Measurements from ENCODE around the gene TM4SF18.
A peak's percentile ranks its signal among the peaks of the same experiment; 100 is the strongest.
"Not testable (repeated sequence)": the region's sequence is repeated elsewhere in the genome, so short reads cannot be mapped to it uniquely, and the experiment has no call there.

The TM4SF18 gene

DNA sequence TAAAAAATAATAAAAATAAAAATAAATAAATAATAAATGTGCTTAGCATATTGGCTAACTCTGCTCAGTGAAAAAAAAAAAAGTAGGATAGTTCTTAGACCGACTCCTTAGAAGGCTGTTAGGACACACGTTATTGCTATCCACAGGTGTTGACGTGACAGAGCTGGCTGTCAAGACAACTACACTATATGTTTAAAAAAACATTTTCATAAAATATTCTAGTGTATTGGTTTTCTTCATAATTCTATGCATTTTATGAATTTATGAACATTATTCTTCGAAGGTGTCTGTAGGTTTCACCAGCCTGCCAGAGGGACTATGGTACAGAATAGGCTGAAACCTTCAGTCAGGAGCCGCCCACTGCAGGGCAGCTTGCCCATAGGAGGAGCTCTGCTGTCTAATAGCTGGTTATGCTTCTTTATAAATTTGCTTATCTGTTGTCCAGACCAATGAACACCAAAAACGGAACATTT, 34.8 kb upstream of the TM4SF18 start:
- no peak for DNase-seq

DNA sequence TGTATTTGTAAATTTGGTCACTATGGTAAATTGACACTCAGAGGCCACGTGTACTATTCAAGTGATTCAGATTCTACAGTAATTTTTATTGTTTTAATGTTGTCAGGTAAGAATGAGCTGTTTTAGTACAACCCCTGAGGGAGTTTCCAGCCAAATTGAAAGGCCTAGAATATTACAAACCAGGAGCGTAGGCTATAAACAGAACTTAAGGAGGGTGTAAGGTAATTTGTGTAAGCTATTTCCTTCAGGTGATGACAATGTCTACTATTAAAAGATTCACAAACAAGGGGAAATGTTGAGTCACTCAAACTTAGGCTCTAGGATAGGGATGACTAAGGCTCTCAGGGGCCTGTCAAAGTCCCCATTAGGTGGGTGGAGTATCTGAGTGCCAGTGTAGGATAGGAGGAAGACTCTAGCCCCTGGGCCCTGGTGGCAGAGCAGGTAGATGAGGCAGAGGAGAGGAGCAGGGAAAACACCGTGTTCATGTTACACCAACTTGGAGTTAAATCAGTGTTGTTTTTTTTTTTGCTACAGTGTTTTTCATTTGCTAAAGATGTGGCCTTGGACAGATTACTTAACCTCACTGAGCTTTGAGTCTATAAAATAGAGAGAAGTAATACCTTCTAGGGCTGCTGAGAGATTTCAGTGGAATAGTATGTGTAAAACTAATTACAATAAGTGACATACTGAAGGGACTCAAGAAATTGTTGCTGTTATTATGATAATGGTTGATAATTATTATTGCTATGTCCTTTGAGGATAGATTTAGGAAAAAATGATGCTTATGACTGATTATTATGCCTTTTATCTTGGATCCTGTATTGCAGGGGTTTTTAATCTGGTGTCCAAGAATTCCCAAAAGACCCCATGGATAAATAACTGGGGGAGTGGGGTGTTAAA, 33.8 kb upstream of the TM4SF18 start:
- DNase-seq = no peak

DNA sequence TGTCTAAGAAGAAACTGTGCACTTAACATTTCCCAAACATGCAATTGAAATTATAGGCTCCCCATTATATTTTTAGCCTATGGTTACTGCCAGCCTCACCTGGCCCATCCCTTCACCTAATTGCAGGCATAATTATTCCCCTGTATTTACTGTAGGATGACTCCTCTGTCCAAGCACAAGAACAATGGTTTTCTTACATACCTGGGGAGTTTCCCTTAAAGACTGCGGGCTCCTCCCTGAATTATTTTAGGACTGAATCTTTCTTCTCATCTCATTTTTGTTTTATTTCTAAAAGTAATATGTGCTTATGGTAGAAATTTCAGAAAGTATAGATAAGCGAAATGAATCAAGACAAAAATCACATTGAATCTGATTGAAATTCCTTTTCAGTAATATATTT, 32.6 kb upstream of the TM4SF18 start:
- no peak for DNase-seq

DNA sequence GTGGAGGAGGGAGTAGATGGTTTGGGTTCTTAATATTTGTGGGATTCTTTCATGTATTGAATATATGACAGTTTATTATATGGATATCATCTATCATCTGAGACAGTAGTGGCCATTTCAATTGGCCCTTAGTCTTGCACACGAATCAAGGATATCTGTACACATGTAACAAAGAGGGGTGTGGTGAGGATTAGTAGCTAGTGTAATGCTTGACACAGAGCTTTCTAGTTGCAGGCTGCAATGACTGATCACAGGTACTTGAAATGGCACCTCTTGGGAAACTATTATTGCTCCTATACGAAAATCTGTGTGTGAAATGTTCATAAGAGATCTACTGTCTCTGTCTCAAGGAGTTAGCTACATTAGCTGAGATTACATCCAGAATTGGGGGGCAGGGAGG, 31.2 kb upstream of the TM4SF18 start:
- no peak for DNase-seq

DNA sequence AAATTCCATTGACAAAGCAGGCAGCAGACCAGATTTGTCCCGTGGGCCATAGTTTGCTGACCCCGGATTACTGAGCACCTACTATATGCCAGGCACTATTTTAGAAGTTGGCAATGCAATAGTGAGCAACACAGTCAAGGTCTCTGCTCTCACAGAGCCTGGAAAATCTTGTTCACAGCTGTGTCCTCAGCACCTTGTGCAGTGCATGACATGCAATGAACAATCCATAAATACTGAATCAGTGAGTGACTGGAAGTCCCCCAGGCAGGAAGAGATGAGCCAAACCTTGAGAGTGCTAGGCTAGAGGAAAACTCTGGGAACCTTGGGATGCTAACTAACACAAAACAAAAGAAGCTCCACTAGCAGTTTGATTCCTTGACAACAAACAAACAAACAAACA, 29.6 kb upstream of the TM4SF18 start:
- DNase-seq = no peak

DNA sequence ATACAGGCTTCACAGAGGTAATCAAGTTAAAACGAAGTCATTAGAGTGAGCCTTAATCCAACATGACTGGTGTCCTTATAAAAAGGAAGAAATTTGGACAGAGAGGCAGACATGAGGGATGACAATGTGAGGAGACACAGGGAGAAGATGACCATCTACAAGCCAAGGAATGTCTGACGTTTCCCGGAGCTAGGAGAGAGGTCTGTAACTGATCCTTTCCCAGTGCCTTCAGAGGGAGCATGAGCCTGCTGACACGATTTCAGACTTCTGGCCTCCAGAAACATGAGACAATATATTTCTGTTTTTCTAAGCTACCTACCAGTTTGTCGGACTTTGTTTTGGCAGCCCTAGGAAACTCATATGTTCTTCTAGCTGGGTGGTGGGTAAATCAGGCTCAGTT, 28.9 kb upstream of the TM4SF18 start:
- DNase-seq = no peak

DNA sequence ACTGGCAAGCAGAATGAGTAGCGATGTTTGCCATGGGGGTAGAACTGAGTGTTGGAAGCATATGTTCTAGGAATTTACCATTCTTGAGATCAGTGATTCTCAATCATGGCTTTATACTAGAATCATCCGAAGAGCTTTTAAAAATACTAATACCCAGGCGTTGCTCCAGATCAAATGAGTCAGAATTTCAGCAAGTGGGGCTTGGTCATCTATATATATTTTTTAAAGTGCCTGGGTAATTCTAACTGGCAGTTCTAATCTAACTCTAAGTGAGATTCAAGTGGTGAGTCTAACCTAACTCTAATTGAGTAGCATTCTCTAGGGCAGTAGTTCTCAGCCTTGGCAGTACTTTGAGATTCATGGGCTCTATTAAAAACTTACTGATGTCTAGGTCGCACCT, 23.2 kb upstream of the TM4SF18 start:
- DNase-seq = no peak

DNA sequence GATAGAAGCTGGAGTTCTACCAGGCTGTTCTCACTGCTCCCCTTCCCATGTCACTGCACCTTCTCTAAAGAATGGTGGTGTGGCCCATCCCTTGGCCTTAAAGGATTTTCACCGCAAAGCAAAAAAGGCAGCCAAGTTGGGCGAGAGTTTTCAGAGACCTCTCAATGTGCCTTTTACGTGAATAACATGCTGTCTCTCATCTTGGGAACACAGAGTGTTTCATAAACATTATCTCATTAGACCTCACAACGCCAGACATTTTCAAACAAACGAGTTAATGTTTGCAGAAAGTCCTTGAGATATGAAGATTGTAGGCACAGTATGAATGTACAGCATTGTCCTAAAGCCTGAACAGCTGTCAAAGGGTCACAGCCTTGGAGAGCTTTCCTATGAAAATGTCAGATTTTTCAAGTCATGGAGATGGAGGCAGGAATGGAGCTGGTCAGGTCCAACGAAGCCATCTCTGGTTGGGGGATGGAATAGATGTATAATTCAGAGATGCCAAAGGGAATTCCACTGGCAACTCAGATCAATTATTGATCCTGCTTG, 22.7 kb upstream of the TM4SF18 start:
- no peak for DNase-seq

DNA sequence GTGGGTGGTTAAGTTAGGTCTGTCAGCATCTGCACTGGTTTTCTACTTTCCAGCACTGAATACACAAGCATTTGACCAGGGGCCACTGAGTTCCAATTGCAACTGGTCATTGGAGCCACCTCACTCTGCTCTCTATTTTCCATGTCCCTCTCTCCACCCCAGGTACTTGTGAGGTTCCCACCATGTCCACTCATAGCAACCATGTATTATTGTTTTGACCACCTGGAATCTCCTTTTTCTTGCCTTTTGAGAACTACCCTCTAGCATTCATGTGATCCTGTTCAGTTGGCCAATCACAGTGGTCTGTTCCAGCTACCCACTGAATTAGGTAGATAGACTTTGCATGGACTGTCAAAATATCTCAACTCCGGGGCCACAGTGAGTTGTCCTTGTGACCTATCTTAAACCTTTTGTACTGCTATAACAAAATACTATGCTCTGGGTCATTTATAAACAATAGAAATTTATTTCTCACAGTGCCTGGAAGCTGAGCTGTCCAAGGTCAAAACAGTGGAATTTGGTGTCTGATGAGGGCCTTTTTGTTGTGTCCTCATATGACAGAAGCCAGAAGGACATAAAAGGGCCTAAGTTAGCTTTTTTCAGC, 20.2 kb upstream of the TM4SF18 start:
- no peak for DNase-seq

DNA sequence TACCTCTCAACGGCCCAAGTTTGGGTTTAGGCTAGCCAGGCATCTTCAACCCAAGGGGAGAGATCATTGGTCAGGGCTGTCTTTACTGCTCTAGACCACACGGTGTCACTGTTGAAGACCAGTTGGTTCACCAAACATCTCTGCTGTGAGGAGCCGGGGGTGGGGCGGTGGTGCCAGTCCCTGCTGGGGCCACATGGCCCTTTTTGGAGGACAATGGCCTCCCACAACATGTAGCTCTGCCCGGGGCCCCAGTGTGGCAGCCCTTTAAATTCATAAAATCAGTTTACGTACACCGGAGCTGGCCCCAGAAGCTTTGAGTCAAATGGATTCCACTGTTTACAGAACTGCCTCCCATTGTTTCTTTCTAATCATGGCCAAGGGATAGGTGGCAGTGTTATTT, 19.1 kb upstream of the TM4SF18 start:
- DNase-seq = no peak

DNA sequence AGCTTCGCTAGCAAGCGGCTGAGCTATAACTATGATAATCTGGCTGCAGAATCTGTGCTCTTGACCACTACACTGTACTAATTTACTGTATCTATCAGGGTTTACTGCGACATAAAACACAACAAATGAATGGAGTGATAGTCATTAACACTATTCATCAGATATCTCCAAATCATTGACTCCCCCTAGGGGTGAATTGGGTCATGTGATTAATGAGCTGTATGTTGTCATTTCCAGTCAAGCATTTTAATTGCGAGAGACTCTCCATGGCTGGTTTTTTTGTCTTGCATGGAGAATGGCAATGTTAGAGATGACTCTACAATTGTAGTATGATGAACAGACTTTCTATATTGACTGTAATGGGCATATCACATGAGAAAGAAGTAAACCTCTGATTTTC, 10.5 kb upstream of the TM4SF18 start:
- DNase-seq = no peak

DNA sequence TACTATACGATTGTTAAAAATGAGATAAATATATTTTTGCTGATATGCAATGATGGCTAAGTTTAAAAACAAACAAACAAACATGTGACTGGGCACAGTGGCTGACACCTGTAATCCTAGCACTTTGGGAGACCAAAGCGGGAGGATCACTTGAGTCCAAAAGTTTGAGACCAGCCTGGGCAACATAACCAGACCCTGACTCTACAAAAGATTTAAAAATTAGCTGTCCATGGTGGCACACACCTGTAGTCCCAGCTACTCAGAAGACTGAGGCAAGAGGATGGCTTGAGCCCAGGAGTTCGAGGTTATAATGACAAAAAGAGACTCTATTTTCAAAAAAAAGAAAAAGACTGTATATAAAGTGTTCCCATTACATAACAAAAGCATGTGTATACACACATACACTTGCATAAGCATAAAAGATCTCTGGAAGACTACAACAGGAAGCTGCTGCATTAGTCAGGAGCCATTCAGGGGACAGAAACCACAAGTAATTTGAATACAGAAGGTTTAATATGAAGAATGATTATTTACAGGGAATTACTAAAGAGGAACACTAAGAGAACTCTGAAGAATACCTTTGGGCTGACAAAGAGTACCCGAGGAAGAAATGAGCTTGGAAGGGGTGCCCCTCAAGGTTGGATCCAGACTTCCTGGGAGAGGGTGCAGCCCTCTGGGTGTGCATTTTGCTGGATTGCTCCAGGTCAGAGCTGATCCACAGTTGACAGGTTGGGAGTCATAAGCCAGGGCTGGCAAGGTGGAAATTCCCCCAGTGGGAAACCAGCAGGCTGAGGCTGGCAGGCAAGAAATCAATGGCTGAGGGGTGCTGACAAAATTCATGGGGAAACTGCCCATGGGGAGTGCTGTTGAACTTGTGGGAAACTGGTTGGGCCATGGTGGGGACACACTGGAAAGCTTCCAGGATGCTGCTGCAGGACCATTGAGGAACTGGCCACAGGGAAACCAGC, 9.3 kb upstream of the TM4SF18 start:
- DNase-seq = no peak

DNA sequence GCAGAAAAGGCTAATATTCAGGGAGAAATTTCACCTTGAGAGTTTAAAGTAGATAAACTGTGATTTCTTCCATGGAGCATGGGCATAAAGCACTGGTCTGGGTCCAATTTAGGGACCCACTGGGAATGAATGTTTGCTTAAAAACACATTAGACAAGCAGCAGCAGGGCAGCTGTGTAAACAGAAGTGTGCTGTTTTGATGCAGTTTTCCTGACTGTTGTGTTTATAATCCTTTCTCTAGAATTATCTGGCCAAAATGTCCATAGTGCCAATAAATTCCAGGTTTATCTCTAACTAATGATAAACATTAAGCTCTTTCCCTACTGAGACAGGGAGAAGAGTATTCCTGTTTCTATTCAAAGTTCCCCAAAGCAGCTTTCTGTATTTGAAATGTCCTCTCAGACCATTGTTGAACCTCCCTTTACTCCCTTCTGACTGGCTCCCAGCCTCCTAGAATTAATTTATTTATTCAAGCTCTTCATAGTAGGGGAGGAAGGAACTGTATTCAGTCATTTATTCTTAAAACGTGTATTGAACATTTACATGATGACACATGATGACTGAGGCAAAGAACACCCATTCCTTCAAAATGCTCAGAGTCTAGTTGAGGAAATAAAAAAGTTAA, 7.0 kb upstream of the TM4SF18 start:
- DNase-seq = no peak

DNA sequence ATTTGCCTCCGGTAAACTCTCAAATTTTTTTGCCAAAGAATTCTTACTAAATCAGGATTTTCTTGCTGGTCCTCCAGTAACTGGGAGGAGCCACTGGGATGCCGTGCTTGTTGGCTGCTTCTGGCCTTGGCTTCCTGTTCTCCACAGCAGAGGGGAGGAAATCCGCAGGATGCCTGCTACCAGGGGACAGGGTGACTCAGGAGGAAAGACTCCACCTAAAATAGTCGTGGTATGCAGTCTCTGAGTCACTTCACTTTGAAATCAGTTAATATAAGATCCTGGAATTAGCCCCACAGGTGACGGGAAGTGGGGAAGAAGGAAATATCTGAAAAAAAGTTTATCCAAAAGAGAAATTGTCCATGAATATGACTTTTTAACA, 6.5 kb upstream of the TM4SF18 start:
- peak; percentile 79 for DNase-seq

DNA sequence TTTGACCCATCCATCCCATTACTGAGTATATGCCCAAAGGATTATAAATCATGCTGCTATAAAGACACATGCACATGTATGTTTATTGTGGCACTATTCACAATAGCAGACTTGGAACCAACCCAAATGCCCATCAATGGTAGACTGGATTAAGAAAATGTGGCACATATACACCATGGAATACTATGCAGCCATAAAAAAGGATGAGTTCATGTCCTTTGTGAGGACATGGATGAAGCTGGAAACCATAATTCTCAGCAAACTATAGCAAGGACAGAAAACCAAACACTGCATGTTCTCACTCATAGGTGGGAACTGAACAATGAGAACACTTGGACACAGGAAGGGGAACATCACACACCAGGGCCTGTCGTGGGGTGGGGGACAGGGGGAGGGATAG, 4.0 kb upstream of the TM4SF18 start:
- DNase-seq = not testable (repeated sequence)

DNA sequence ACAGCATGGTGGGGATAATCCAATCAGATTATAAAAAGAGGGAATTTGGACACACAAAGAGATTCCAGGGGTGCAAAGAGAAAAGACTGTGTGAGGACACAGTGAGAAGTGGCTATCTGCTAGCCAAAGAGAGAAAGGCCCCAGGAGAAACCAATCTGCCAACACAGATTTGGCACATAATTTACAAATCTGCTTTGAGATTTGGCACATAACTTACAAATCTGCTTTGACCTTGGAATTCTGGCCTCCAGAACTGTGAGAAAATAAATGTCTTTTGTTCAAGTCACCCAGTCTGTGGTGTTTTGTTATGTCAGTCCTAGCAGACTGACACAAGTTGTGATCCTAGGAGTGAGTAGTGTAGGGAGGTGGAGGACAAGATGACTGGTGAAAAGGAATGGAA, 3.5 kb upstream of the TM4SF18 start:
- DNase-seq = no peak

DNA sequence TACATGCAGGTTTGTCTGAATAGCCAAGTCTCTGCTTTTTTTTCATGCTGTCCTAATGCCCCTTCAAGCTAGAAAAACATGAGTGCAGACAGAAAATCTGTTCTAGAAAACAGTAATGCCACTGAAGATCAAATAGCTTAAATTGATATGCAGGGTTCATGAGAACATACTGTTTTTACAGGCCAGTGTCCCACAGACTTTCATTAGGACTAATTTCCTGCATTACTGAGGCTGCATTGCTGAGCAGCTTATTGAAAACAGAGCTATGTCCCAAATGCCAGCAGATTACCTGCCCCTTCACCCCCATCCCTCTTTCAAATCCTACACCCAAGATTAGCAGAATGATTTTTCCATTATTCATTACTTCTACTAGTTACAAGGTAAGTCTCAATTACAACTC, 665 bp downstream of the TM4SF18 start:
- no peak for DNase-seq

DNA sequence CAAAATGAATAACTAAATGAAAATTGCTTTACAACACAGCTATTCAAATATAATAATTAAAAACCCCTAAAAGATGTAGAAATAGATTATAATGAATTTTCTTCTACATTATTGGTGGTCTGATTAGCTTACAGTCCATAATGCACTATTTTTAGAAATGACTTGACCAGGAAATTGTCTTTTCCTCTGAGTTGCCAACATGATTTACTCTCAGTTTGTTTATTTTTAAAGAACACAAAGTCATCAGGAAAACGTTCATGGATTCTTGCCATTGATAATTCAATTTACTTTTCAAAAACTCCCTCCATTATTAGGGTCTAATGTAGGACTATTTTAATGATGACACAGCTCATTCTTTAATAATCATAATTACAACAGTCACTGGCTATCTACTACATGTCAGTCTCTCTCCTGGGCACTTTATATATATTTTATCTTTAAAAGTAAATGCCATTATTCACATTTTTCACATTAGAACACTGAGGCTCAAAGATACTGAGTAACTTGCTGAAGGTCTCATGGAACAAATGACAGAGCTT, 1.1 kb downstream of the TM4SF18 start:
- DNase-seq = no peak

DNA sequence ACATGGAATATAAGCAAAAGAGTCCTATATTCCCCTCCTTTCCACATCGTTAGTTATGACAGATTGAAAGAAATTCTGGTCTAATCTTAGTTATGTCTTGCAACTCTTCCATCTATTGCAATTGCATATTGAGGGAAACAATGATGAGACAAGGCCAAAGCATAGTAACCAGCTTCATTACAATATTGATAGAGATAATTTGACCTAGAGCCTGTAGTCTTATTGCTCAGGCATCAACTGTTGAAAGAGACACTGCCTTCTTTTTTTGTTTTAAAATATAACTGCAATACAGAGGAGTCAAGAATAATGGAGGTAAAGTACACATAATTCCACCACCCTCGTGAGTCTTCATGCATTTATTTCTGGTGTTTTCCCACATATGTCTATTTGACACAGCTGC, 2.0 kb downstream of the TM4SF18 start:
- no peak for DNase-seq

DNA sequence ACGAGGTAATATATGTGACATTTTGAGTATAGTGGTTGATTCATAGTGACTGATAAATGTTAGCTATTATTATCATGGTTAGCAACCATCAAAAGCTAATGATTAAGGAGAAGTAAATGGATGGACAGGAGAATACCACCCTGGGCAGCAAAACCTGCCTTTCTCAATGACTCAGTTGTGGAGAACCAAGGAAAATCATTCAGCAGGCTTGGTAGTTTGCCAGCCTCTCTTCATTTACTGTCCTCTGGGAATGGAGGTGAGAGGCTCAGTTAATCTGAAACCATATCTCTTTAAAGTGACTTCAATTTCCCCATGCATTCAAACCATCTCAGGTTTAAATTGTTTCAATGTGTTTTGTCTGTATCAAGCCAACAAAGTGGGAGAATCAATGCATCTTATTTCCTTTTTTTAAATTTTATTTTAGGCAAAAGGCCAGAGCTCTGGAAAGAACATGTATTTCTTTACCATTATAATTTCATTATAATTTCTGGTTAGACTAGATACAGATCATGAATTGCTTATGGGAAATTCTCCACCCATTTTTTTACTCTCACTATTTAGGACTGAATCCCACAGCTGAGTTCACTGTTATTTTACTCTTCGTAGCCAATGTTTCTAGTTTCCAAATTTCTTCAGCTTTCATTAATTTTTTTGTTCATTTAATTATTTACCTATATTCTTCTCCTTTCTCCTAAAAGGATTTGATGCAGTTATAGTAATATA, 2.7 kb downstream of the TM4SF18 start:
- no peak for DNase-seq

DNA sequence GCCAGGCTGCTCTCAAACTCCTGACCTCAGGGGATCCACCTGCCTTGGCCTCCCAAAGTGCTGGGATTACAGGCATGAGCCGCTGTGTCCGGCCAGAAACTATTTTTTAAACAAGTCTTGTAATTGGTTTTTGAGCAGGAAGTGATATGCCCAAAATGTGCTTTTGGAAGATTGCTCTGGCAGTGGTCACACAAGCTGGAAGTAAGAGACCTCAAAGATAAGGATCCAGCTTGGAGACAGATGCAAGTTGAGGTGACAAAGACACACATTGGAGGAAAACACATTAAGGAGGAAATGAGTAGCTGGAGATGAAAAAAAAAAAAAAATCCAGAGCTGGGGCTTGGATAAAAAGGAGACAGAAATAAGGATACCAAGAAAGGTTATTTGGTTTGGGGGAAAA, 6.3 kb downstream of the TM4SF18 start:
- no peak for DNase-seq

DNA sequence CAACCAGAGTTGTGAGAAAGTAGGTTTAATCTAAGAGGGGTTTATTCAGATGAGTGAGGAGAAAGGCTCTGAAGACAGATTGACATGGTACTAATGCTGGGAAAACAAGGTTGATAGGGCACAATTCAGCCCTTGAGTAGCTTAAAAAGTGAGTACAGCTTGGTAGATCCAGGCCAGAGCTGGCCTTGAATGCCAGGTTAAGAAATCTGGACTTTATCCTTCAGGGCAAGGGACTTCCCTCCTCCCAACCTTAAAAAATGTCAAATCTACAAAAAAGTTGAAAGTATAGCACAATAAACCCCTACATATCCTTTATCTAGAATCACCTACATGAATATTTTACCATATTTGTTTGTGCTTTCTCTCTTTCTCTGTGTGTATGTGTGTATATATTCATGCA, 7.9 kb downstream of the TM4SF18 start:
- DNase-seq = no peak
